Trophoblast cell (in vitro differentiated cells and primary cell): Measurements from ENCODE around the gene AXIN1.

Experiments used
- DNase-seq, 2 donors: peaks; one replicate each; pipeline ENCODE4 v3.0.0-alpha.2; 2016
- H2AFZ ChIP-seq: 2 replicates; pipeline ENCODE4 v1.6.1; 2013; ENCODE audit warnings: low read length, moderate library complexity, mild to moderate bottlenecking; ENCODE audit not compliant: insufficient read depth, poor library complexity
- H2AK5ac ChIP-seq: 2 replicates; pipeline ENCODE4 v1.6.1; 2013; ENCODE audit warnings: mild to moderate bottlenecking, low read length
- H2BK120ac ChIP-seq: 2 replicates; pipeline ENCODE4 v1.6.1; 2013; ENCODE audit warnings: low read length, mild to moderate bottlenecking, moderate library complexity; ENCODE audit not compliant: insufficient read depth, poor library complexity
- H2BK12ac ChIP-seq: 2 replicates; pipeline ENCODE4 v1.6.1; 2013; ENCODE audit warnings: mild to moderate bottlenecking, low read length, moderate library complexity
- H2BK5ac ChIP-seq: 2 replicates; pipeline ENCODE4 v1.6.1; 2013; ENCODE audit warnings: low read length, low read depth, moderate library complexity, mild to moderate bottlenecking; ENCODE audit not compliant: poor library complexity
- H3K14ac ChIP-seq: 2 replicates; pipeline ENCODE4 v1.6.1; 2013; ENCODE audit warnings: mild to moderate bottlenecking, low read length
- H3K18ac ChIP-seq: 2 replicates; pipeline ENCODE4 v1.6.1; 2013; ENCODE audit warnings: mild to moderate bottlenecking, low read length
- H3K23ac ChIP-seq: 2 replicates; pipeline ENCODE4 v1.6.1; 2013; ENCODE audit warnings: low read length
- H3K27ac ChIP-seq: 2 replicates; pipeline ENCODE4 v1.5.1; 2013; ENCODE audit warnings: low read depth, mild to moderate bottlenecking, inconsistent platforms, low read length, moderate library complexity
- H3K27me3 ChIP-seq: 2 replicates; pipeline ENCODE4 v1.6.1; 2013; ENCODE audit warnings: inconsistent platforms, mild to moderate bottlenecking, low read length, moderate library complexity; ENCODE audit not compliant: insufficient read depth
- H3K36me3 ChIP-seq, 2 experiments: 1 replicate in 1 of 2; 2 replicates in 1 of 2; pipeline ENCODE4 v1.6.1; 2013; ENCODE audit warnings: low read length in 2 of 2, mild to moderate bottlenecking in 2 of 2, moderate library complexity in 1 of 2; ENCODE audit not compliant: insufficient read depth in 2 of 2, control insufficient read depth in 1 of 2
- H3K4ac ChIP-seq: 2 replicates; pipeline ENCODE4 v1.6.1; 2013; ENCODE audit warnings: low read depth, mild to moderate bottlenecking, low read length, moderate library complexity
- H3K4me1 ChIP-seq, 2 experiments: 1 replicate in 1 of 2; 2 replicates in 1 of 2; pipeline ENCODE4 v1.6.1; 2013; ENCODE audit warnings: low read length in 2 of 2, mild to moderate bottlenecking in 2 of 2, moderate library complexity in 1 of 2; ENCODE audit not compliant: insufficient read depth in 2 of 2, control insufficient read depth in 1 of 2
- H3K4me2 ChIP-seq: 2 replicates; pipeline ENCODE4 v1.6.1; 2013; ENCODE audit warnings: inconsistent platforms, mild to moderate bottlenecking, low read length, moderate library complexity
- H3K4me3 ChIP-seq: 2 replicates; pipeline ENCODE4 v1.5.1; 2013; ENCODE audit warnings: mild to moderate bottlenecking, low read depth, low read length, inconsistent platforms
- H3K79me1 ChIP-seq: one replicate; pipeline ENCODE4 v1.6.1; 2013; ENCODE audit warnings: low read length
- H3K79me2 ChIP-seq: 2 replicates; pipeline ENCODE4 v1.6.1; 2013; ENCODE audit warnings: low read length, mild to moderate bottlenecking; ENCODE audit not compliant: control insufficient read depth, insufficient read depth, poor library complexity
- H3K9ac ChIP-seq: 2 replicates; pipeline ENCODE4 v1.6.1; 2013; ENCODE audit warnings: mild to moderate bottlenecking, low read length
- H3K9me3 ChIP-seq: 2 replicates; pipeline ENCODE4 v1.6.1; 2013; ENCODE audit warnings: low read depth, mild to moderate bottlenecking, control low read depth, inconsistent platforms, low read length; ENCODE audit not compliant: insufficient read depth
- H4K12ac ChIP-seq: 2 replicates; pipeline ENCODE4 v1.6.1; 2013; ENCODE audit warnings: low read depth, mild to moderate bottlenecking, low read length, moderate library complexity
- H4K8ac ChIP-seq: 2 replicates; pipeline ENCODE4 v1.6.1; 2013; ENCODE audit warnings: low read depth, mild to moderate bottlenecking, low read length, moderate library complexity
- H4K91ac ChIP-seq: one replicate; pipeline ENCODE4 v1.6.1; 2013; ENCODE audit warnings: low read depth, mild to moderate bottlenecking, low read length, moderate library complexity
- WGBS: extraction: QIAGEN DNeasy Blood & Tissue Kit; methylation state at CpG from one replicate; pipeline ENCODE4 v1.1.7; 2013; ENCODE audit warnings: missing lambda C conversion rate; ENCODE audit not compliant: insufficient read length, insufficient coverage; ENCODE audit errors: extremely low coverage; 5-methylcytosine and 5-hydroxymethylcytosine counted together

Gene AXIN1

DNA sequence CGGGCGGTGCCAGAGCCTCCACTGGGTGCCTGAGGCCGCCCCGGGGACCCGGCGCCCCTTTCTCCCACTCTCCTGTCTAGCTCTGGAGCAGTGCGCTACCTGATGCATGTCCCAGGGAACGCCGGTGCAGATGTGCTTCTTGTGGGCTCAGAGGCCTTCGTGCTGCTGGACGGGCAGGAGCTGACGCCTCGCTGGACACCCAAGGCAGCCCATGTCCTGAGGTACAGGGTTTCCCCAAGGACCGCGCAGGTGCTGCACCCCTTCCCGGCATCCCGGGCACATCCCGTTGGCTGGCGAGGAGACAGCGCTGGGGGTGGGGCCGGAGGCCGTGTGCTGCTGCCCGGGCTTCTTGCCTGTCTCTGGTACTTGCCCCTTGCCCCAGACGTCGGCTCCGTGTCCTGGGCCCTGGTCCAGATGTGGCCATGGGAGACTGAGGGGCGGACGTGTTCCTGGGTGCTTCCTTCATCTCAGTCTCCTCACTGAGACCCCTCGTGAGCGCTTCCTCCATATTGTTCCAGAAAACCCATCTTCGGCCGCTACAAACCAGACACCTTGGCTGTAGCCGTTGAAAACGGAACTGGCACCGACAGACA, 89.2 kb downstream of the AXIN1 start:
- Histone ChIP-seq H4K8ac (no peak overlapping the region), H3K18ac (no peak overlapping the region), H3K36me3 (peaks cover 47 to 50% of the 10 kb centered on the region in 2 experiments), H3K4me1 (no peaks in the 10 kb centered on the region), H2BK120ac (no peak overlapping the region), H2BK12ac (no peak overlapping the region), H3K27me3 (no peaks in the 10 kb centered on the region), H3K4ac (no peak overlapping the region), H2BK5ac (no peak overlapping the region), H3K79me2 (no peaks in the 10 kb centered on the region), H4K91ac (no peak overlapping the region), H2AFZ (no peak overlapping the region), H3K79me1 (no peaks in the 10 kb centered on the region), H3K9ac (no peak overlapping the region), H3K9me3 (peaks cover 9% of the 10 kb centered on the region), H3K27ac (no peak overlapping the region), H3K4me2 (no peak overlapping the region), H3K4me3 (no peak overlapping the region), H3K14ac (no peak overlapping the region), H2AK5ac (no peak overlapping the region), H4K12ac (no peak overlapping the region), H3K23ac (no peak overlapping the region)
- no peak for DNase-seq
- no CpG with 5 or more reads among the region's 35 CpGs for WGBS

DNA sequence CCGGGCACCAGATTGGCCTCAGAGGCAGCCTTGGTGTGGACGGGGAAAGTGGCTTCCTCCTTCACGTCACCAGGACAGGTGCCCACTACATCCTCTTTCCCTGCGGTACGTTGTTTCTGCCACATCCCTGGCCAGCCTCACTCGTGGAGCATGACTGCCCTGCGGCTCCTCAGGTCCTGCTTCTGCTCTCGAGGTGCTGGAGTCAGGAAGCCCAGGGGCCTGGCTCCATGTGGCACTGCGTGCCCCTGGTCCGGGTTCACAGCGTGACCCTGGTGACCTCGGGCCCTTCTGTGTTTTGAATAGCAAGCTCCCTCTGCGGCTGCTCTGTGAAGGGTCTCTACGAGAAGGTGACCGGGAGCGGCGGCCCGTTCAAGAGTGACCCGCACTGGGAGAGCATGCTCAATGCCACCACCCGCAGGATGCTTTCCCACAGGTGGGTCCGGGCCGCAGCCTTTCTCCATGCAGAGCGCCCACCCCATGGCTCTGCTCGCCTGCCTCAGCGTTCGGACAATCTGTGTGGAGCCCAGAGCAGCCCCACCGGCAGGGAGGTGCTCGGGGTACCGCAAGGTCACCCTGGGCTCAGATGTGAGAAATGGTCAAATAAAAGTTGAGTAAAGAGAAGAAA, 90.3 kb downstream of the AXIN1 start:
- H3K4me2 ChIP-seq: no peak overlapping the region
- no peak overlapping the region for H3K14ac ChIP-seq
- H4K91ac ChIP-seq: no peak overlapping the region
- H2BK12ac ChIP-seq: no peak overlapping the region
- peaks cover 47 to 50% of the 10 kb centered on the region in 2 experiments for H3K36me3 ChIP-seq
- no peak overlapping the region for H2AFZ ChIP-seq
- H4K12ac ChIP-seq: no peak overlapping the region
- H3K4me3 ChIP-seq: no peak overlapping the region
- H3K23ac ChIP-seq: no peak overlapping the region
- no peak overlapping the region for H3K4ac ChIP-seq
- no peak overlapping the region for H4K8ac ChIP-seq
- no peaks in the 10 kb centered on the region for H3K79me1 ChIP-seq
- no peak overlapping the region for H3K9ac ChIP-seq
- no CpG with 5 or more reads among the region's 29 CpGs for WGBS
- H2BK120ac ChIP-seq: no peak overlapping the region
- H3K18ac ChIP-seq: no peak overlapping the region
- H3K4me1 ChIP-seq: no peaks in the 10 kb centered on the region
- DNase-seq: no peak
- no peaks in the 10 kb centered on the region for H3K79me2 ChIP-seq
- H2BK5ac ChIP-seq: no peak overlapping the region
- peaks cover under 1% of the 10 kb centered on the region for H3K9me3 ChIP-seq
- no peaks in the 10 kb centered on the region for H3K27me3 ChIP-seq
- no peak overlapping the region for H2AK5ac ChIP-seq
- no peak overlapping the region for H3K27ac ChIP-seq

DNA sequence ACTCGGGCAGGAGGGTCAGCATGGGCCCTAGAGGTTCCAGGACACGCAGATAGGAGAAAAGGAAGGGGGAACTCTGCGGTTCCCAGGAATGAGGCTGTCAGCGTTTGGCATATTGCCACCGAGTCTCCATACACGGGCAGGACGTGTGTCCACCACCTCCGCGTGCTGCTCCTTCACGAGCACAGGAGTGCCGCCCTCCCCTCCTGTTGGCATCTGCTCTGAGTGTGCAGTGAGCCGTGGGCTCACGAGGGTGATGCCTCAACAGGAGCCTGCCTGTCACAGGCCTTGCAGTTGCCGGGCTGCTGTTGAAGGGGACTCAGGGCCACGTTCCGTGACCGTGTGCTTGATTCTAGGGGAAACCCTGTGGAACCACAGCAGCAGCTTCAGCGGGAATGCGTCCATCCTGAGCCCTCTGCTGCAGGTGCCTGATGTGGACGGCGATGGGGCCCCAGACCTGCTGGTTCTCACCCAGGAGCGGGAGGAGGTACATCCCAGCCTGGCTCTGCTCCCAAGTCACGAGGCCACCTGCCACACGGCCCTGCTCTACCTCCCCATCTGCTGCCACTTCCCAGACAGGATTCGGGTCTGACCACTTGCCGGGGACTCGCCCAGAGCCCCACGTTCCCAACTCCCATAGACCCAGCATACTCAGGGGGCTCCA, 91.4 kb downstream of the AXIN1 start:
- peaks cover 47 to 50% of the 10 kb centered on the region in 2 experiments for H3K36me3 ChIP-seq
- H3K4me2 ChIP-seq: no peak overlapping the region
- no peak overlapping the region for H3K18ac ChIP-seq
- DNase-seq: no peak
- H3K23ac ChIP-seq: no peak overlapping the region
- H3K14ac ChIP-seq: no peak overlapping the region
- no peaks in the 10 kb centered on the region for H3K9me3 ChIP-seq
- H4K91ac ChIP-seq: no peak overlapping the region
- no peaks in the 10 kb centered on the region for H3K79me2 ChIP-seq
- H3K27ac ChIP-seq: no peak overlapping the region
- H3K4me3 ChIP-seq: no peak overlapping the region
- H4K8ac ChIP-seq: no peak overlapping the region
- no CpG with 5 or more reads among the region's 28 CpGs for WGBS
- no peak overlapping the region for H2AFZ ChIP-seq
- no peak overlapping the region for H2BK120ac ChIP-seq
- no peaks in the 10 kb centered on the region for H3K4me1 ChIP-seq
- no peak overlapping the region for H2BK5ac ChIP-seq
- H3K27me3 ChIP-seq: no peaks in the 10 kb centered on the region
- no peaks in the 10 kb centered on the region for H3K79me1 ChIP-seq
- no peak overlapping the region for H3K9ac ChIP-seq
- H2BK12ac ChIP-seq: no peak overlapping the region
- H4K12ac ChIP-seq: no peak overlapping the region
- H3K4ac ChIP-seq: no peak overlapping the region
- H2AK5ac ChIP-seq: no peak overlapping the region

DNA sequence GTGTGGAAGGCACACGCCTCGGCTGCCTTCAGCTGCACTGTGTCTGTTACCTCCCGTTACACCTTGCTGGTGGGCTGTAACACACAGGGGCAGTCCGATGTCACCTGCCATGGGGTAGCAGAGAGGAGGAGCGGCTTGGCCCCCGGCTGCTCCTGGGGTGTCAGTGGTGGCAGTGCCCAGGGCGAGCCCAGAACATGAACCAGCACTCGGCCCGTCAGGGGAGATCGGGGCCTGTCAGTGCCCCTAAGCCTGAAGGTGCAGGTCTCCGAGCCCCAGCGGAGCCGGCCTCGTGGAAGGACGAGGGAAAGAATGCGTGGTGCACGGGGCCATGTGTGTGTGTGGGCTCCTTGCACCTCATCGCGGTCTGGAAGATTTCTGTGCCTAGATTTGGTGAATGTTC, 92.2 kb downstream of the AXIN1 start:
- Histone ChIP-seq H3K27ac (no peak overlapping the region), H3K23ac (no peak overlapping the region), H2AK5ac (no peak overlapping the region), H3K9ac (no peak overlapping the region), H3K18ac (no peak overlapping the region), H2BK12ac (no peak overlapping the region), H4K12ac (no peak overlapping the region), H3K36me3 (peaks cover 49 to 53% of the 10 kb centered on the region in 2 experiments), H4K91ac (no peak overlapping the region), H3K14ac (no peak overlapping the region), H2BK5ac (no peak overlapping the region), H3K4me3 (no peak overlapping the region), H2BK120ac (no peak overlapping the region), H3K4ac (no peak overlapping the region), H2AFZ (no peak overlapping the region), H3K4me1 (no peaks in the 10 kb centered on the region), H3K27me3 (no peaks in the 10 kb centered on the region), H3K79me2 (no peaks in the 10 kb centered on the region), H3K4me2 (no peak overlapping the region), H4K8ac (no peak overlapping the region), H3K9me3 (no peaks in the 10 kb centered on the region), H3K79me1 (no peaks in the 10 kb centered on the region)
- no peak for DNase-seq
- WGBS: no CpG with 5 or more reads among the region's 19 CpGs
